K562 (cell line): ENCODE data around the gene AFG1L. TPM values are rescaled to one million over a fixed set of nuclear protein-coding genes. Genes with fewer than 3 reads are reported as not detected.
A peak's percentile ranks its signal among the peaks of the same experiment; 100 is the strongest.

Experiments
- ELK3 ChIP-seq: fragments of 450-650 bp; formaldehyde crosslinking; IDR thresholded peaks from 2 replicates; pipeline ENCODE4 v1.4.0; 2020; ENCODE audit warnings: mild to moderate bottlenecking
- KDM2B ChIP-seq: fragments of 250-450 bp; sonication (Bioruptor Pico); IDR thresholded peaks from 2 replicates; pipeline ENCODE4 v1.8.0; 2021; ENCODE audit warnings: mild to moderate bottlenecking, moderate library complexity
- MGA ChIP-seq: fragments of 450-650 bp; IDR thresholded peaks from 2 replicates; pipeline ENCODE4 v1.6.1; 2016; ENCODE audit warnings: mild to moderate bottlenecking, moderate library complexity
- POLR2AphosphoS5 ChIP-seq: IDR thresholded peaks from 2 replicates; pipeline ENCODE4 v1.6.1; 2011; ENCODE audit warnings: mild to moderate bottlenecking, low read depth, low read length, moderate library complexity; ENCODE audit not compliant: control insufficient read depth, insufficient read depth
- SIRT6 ChIP-seq: IDR thresholded peaks from one replicate; pipeline ENCODE4 v1.6.1; 2012; ENCODE audit warnings: low read depth, mild to moderate bottlenecking, control low read depth, inconsistent platforms, low read length, moderate library complexity
- VEZF1 ChIP-seq: fragments of 200-800 bp; sonication (Bioruptor generic); IDR thresholded peaks from 2 replicates; pipeline ENCODE4 v1.6.1; 2017; ENCODE audit warnings: missing genetic modification characterization, missing compliant biosample characterization
- ZBTB7A ChIP-seq: IDR thresholded peaks from 2 replicates; pipeline ENCODE4 v1.6.1; 2011; ENCODE audit warnings: low read depth, mild to moderate bottlenecking, low read length, moderate library complexity, borderline replicate concordance; ENCODE audit not compliant: control insufficient read depth
- ZNF431 ChIP-seq: sonication (generic); formaldehyde crosslinking; IDR thresholded peaks from 2 replicates; pipeline ENCODE4 v1.8.0; 2022; ENCODE audit warnings: mild to moderate bottlenecking, missing genetic modification reagents
- polyA plus RNA-seq, 8 experiments: library from polyadenylated mRNA; depleted of rRNA in 4 of 8; stranded (reverse) in 5 of 8; unstranded in 3 of 8; fragments of >200 nt; fragmentation: Nextera tagmentation in 2 of 8; fragmentation: Illumina TruSeq in 1 of 8; extraction: Ambion mirVana in 2 of 8; extraction: Trizol in 1 of 8; gene quantifications; 2 replicates each; pipeline versions ENCODE4 v1.2.1 to v1.2.3, GENCODE V29; 2011 to 2014; ENCODE audit warnings: inconsistent platforms in 1 of 8, missing spikeins in 1 of 8
- total RNA-seq, 7 experiments: library from RNA; depleted of rRNA in 6 of 7; stranded (reverse); fragments of >200 nt in 6 of 7; fragmentation: Illumina TruSeq in 2 of 7; extraction: Trizol in 2 of 7; gene quantifications; 2 replicates each; pipeline versions ENCODE4 v1.2.1 to v1.2.3, GENCODE V29; 2011 to 2021; ENCODE audit warnings: low replicate concordance in 1 of 7
- TF ChIP-seq, protein P1 (sequence below): fragments of 450-650 bp; IDR thresholded peaks from 2 replicates; pipeline ENCODE4 v1.6.1; 2016; ENCODE audit warnings: borderline replicate concordance

The AFG1L gene
- total and polyA plus RNA-seq, 9 of the 15 experiments (the other 6 are each of a cell fraction or from before 2014, with no cell fraction given) = 2.2 to 15.5 (median 5.8) TPM

- 0 out of 2 replicates have a peak, but pooled peaks have one; percentile 31 for TF ChIP-seq MGA
- peak; percentile 96 for TF ChIP-seq VEZF1 (CRISPR knock-in tag)
- no peak for TF ChIP-seq SIRT6
- no peak for TF ChIP-seq ZNF431 (CRISPR knock-in tag)
- 0 out of 2 replicates have a peak, but pooled peaks have one; percentile 4 for TF ChIP-seq ELK3 (CRISPR knock-in tag)
- TF ChIP-seq KDM2B (CRISPR knock-in tag) = 0 out of 2 replicates have a peak, but pooled peaks have one; percentile 20
- TF ChIP-seq, protein P1, sequence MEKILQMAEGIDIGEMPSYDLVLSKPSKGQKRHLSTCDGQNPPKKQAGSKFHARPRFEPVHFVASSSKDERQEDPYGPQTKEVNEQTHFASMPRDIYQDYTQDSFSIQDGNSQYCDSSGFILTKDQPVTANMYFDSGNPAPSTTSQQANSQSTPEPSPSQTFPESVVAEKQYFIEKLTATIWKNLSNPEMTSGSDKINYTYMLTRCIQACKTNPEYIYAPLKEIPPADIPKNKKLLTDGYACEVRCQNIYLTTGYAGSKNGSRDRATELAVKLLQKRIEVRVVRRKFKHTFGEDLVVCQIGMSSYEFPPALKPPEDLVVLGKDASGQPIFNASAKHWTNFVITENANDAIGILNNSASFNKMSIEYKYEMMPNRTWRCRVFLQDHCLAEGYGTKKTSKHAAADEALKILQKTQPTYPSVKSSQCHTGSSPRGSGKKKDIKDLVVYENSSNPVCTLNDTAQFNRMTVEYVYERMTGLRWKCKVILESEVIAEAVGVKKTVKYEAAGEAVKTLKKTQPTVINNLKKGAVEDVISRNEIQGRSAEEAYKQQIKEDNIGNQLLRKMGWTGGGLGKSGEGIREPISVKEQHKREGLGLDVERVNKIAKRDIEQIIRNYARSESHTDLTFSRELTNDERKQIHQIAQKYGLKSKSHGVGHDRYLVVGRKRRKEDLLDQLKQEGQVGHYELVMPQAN = peak; percentile 8; the same call in 1 of the 2 replicates
- TF ChIP-seq ZBTB7A = 0 out of 2 replicates have a peak, but pooled peaks have one; percentile 60
- no peak for TF ChIP-seq POLR2AphosphoS5
These were observed 265.8 kb downstream of the AFG1L start, which contains the start of gene FOXO3 (continued) for GRCh38 chr6:108560463-108561308.
